Psoas muscle (tissue), 8 donors: ENCODE data around the gene CDK6. TPM values are rescaled to one million over a fixed set of nuclear protein-coding genes. Genes with fewer than 3 reads are reported as not detected.

Experiments used
- ATAC-seq, 4 donors: fragments of 200-7000 bp; cut with Tn5 transposase; one replicate each; pipeline ENCODE4 v1.9.1; 2020; ENCODE audit warnings: moderate library complexity in 3 of 4, mild to moderate bottlenecking in 2 of 4
- DNase-seq, 2 donors: peaks; one replicate each; pipeline ENCODE4 v3.0.0-alpha.2; 2020
- H3K27ac ChIP-seq: fragments of 200-600 bp; one replicate; pipeline ENCODE4 v1.8.0; 2022
- H3K27me3 ChIP-seq, 3 donors: fragments of 200-600 bp in 1 of 3; one replicate each; pipeline versions ENCODE4 v1.6.1 to v1.8.0; 2013 to 2022; ENCODE audit warnings: low read length in 2 of 3, mild to moderate bottlenecking in 2 of 3, moderate library complexity in 1 of 3; ENCODE audit not compliant: insufficient read depth in 3 of 3
- H3K36me3 ChIP-seq, 2 donors: fragments of 200-600 bp in 1 of 2; one replicate each; pipeline versions ENCODE4 v1.6.1 to v1.8.0; 2013 to 2022; ENCODE audit warnings: low read depth in 1 of 2, mild to moderate bottlenecking in 1 of 2, moderate library complexity in 1 of 2; ENCODE audit not compliant: insufficient read depth in 1 of 2
- H3K4me1 ChIP-seq: fragments of 200-600 bp; one replicate; pipeline ENCODE4 v1.8.0; 2022
- H3K4me3 ChIP-seq: fragments of 200-600 bp; one replicate; pipeline ENCODE4 v1.8.0; 2022; ENCODE audit warnings: mild to moderate bottlenecking
- H3K9me3 ChIP-seq: fragments of 200-600 bp; one replicate; pipeline ENCODE4 v1.8.0; 2022
- WGBS, 3 donors: extraction: QIAGEN DNeasy Blood & Tissue Kit; methylation state at CpG; one replicate each; pipeline versions ENCODE4 v1.1.6 to v1.1.7; 2013; 5-methylcytosine and 5-hydroxymethylcytosine counted together
- intact Hi-C, 2 donors: fragments of 100-400 bp; cut with DNase I; formaldehyde crosslinking; loops; one replicate each; pipeline versions ENCODE4 v1.11.0 to v1.14.2; 2022
- polyA plus RNA-seq, 3 donors: library from polyadenylated mRNA; stranded (reverse); fragments of 200-250 nt; gene quantifications; one replicate each; pipeline ENCODE4 v1.2.3, GENCODE V29; 2013
- total RNA-seq, 4 donors: library from RNA; stranded (reverse); fragmentation: NEBNext Ultra II Directional in 2 of 4; extraction: Animal tissue kit (Norgen Biotek cat#: 25700) in 2 of 4; gene quantifications; one replicate each; pipeline versions ENCODE4 v1.2.1 to v1.2.4, GENCODE V29; 2021 to 2023
- TF ChIP-seq, protein P1 (sequence below): fragments of 200-600 bp; IDR thresholded peaks from one replicate; pipeline ENCODE4 v1.8.0; 2022; ENCODE audit warnings: antibody characterized with exemption
- donor health status: healthy with polysubstance abuse.
- donor health status: DM: no; HTN: no; CAD: no; lungs with moderate emphysema.
- donor health status: Bipolar disorder and iron deficiency.
- donor health status: healthy.
- donor health status: DM: yes; HTN: yes; CAD: no.
- donor health status: DM: no; HTN: no; CAD: no.
- donor health status: DM: no; HTN: no; CAD: no.
- donor health status: DM: yes; HTN: yes; CAD: no.

CDK6 gene
- total and polyA plus RNA-seq, 7 donors: 0.39 to 8.0 (median 3.2) TPM

DNA sequence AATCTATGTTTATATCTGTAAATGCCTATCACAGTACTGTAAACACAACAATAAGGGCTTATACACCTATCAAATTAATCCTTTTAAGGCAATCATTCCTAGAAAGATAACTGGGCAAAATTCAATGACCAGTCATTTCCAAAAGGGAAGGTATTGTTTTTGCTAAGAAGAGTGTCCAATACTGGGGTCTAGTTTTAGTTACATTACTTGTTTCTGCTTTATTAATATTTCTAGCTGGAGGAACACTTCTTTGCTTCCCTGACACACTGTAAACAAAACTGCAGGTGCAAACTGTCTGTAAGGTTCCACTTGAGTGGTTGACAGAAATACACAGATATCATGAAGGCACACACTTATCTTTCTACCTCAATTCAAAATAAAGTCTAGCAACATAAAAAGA, 162.0 kb downstream of the CDK6 start:
- no peak overlapping the region for H3K27ac ChIP-seq
- H3K4me3 ChIP-seq: no peak overlapping the region
- no peaks in the 10 kb centered on the region for H3K36me3 ChIP-seq
- ATAC-seq (no peak), DNase-seq (no peak)
- no peaks in the 10 kb centered on the region for H3K4me1 ChIP-seq
- intact Hi-C loops: no loop called here
- TF ChIP-seq, protein P1, sequence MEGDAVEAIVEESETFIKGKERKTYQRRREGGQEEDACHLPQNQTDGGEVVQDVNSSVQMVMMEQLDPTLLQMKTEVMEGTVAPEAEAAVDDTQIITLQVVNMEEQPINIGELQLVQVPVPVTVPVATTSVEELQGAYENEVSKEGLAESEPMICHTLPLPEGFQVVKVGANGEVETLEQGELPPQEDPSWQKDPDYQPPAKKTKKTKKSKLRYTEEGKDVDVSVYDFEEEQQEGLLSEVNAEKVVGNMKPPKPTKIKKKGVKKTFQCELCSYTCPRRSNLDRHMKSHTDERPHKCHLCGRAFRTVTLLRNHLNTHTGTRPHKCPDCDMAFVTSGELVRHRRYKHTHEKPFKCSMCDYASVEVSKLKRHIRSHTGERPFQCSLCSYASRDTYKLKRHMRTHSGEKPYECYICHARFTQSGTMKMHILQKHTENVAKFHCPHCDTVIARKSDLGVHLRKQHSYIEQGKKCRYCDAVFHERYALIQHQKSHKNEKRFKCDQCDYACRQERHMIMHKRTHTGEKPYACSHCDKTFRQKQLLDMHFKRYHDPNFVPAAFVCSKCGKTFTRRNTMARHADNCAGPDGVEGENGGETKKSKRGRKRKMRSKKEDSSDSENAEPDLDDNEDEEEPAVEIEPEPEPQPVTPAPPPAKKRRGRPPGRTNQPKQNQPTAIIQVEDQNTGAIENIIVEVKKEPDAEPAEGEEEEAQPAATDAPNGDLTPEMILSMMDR: no peak
- H3K27me3 ChIP-seq: no peaks in the 10 kb centered on the region
- no peaks in the 10 kb centered on the region for H3K9me3 ChIP-seq

DNA sequence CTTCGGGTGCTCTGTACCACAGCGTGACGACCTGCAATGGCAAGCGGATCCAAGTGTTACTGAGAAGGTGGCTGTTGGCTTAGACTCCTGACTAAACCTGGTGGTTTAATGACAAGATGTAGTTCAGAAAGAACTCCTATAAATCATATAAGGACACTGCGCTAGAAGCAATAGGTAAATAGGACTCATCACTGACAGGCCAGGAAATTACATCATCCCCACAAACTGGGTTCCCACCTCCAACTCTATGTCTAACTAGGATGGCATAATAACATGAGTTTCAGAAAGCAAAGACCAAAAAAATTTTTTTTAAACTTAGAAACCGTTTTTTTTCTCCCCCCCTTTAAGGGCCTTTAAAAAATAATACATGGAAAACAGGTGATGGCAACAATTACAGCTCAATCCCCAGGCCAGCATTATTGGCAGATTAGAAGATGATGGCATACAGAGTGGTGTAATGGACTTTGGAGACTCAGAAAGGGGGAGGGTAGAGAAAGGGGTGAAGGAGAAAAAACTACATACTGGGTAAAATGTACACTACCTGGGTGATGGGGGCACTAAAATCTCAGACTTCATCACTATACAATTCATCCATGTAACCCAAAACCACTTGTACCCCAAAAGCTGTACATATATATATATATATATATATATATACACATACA, 164.7 kb downstream of the CDK6 start:
- no peak for ATAC-seq
- no peak for DNase-seq
- TF ChIP-seq, protein P1: no peak
- Histone ChIP-seq H3K27me3 (no peaks in the 10 kb centered on the region), H3K27ac (no peak overlapping the region), H3K4me3 (no peak overlapping the region), H3K9me3 (no peaks in the 10 kb centered on the region), H3K36me3 (no peaks in the 10 kb centered on the region), H3K4me1 (no peaks in the 10 kb centered on the region)
- 83 to 92% (median 89%) methylated on average over 6 of the region's 6 CpGs for WGBS, 3 donors
- intact Hi-C loops: no loop called here

DNA sequence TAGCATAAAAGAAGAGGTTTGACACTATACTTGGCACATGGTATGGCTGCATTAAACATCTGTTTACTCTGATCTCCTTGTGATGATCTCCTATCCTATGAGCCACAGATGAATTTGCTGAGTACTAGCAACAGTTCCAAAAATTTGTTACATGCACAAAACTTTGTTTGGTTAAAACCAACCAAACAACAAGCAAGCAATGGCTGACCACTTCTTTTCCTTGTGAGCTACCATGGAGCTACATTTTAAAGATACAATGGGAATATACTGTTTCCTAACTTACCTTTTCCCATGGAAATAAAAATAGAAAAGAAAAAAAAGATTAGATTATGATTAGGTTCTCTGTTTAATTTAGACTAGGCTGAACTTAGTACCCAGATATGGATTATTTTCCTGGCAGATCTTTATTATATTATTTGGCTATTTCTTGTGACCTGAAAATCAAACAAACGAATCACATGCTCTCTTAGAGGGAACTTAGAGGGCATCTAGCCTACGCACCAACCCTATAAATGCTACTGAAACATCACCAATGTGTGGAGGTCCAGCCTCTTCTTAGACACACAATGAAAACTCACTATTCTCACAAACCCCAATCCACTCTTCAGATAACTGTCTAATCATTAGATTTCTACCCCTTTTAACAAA, 166.0 kb downstream of the CDK6 start:
- ATAC-seq (no peak), DNase-seq (no peak)
- H3K27ac ChIP-seq: no peak overlapping the region
- 89 to 98% (median 91%) methylated on average over 2 of the region's 2 CpGs for WGBS, 3 donors
- H3K9me3 ChIP-seq: no peaks in the 10 kb centered on the region
- intact Hi-C loops: no loop called here
- TF ChIP-seq, protein P1: no peak
- H3K27me3 ChIP-seq: no peaks in the 10 kb centered on the region
- no peak overlapping the region for H3K4me3 ChIP-seq
- H3K4me1 ChIP-seq: no peaks in the 10 kb centered on the region
- H3K36me3 ChIP-seq: no peaks in the 10 kb centered on the region

DNA sequence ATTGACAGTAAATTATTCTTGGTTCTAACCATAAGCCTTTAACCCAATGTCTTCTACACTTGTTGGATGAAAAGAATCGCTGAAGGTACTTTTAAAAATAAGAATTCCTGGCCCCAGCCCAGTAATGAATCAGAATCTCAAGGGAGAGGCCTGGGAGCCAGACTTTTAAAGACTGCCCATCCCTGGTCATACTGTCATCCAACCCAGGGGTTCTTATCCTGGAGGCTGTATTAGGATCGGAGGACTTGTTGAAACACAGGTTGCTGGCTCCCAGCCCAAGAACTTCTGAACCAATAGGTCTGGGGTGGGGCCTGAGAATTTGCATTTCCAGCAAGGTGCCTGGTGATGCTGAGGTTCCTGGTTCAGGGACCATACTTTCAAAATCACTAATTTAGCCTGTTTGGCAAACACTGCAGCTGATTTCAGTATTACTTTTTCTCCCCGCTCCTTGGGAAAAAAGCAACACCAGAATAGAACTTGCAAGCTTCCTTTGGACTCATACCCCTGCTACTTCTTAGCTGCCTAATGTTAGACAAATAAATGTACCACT, 166.7 kb downstream of the CDK6 start:
- H3K36me3 ChIP-seq: no peaks in the 10 kb centered on the region
- H3K27ac ChIP-seq: no peak overlapping the region
- no peaks in the 10 kb centered on the region for H3K9me3 ChIP-seq
- WGBS, 3 donors: 61 to 76% (median 67%) methylated on average over 3 of the region's 3 CpGs
- no peak overlapping the region for H3K4me3 ChIP-seq
- no peaks in the 10 kb centered on the region for H3K4me1 ChIP-seq
- intact Hi-C loops: no loop called here
- ATAC-seq (no peak), DNase-seq (no peak)
- TF ChIP-seq, protein P1: no peak
- no peaks in the 10 kb centered on the region for H3K27me3 ChIP-seq
